K562 treated with DMSO at 1 percent for 48 hours (cell line): Measurements from ENCODE around the gene LIX1. TPM values are rescaled to one million over a fixed set of nuclear protein-coding genes. Genes with fewer than 3 reads are reported as not detected.

Source experiments
- total RNA-seq: library from RNA; unstranded; fragments of 300-600 nt; gene quantifications from 2 replicates; pipeline ENCODE4 v1.2.3, GENCODE V29; 2022; ENCODE audit warnings: low replicate concordance; ENCODE audit errors: extremely low read depth

Gene LIX1
- total RNA-seq, result not detected in 2 replicates

DNA sequence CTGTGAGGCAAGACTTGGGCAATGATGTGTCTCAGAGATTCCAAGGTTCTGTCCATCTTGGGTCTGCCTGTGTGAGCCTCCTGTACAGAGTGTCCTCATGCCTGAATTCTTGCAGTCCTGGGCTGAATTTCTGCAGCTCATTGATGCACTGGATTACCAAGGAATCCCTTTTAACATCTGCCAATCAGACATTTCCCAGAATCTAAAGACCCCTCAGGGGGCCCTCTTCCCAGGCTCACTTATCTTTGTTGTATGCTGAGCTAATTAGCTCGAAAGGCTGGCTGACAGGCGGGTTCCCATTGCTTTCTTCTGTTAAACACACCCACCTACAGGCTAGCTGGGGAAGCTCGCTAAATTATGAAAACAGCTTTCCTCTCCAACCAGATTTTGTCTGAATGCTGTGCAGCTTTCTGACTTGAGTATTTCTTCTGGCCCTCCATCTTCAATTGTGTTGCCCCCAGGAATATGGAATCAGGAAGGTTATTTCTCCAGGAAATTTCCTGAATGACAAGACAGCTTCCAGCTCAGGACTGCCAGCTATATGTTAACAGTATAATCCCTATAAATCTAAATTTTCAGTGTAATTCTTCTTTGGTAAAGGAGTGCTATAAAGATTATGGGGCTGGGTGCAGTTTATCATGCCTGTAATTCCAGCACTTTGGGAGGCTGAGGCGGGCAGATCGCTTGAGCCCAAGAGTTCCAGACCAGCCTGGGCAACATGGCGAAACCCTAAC, at the start of gene LIX1:
Gene LIX1, minus strand, starts transcription at position 91 of the 734 bp plus-strand sequence. Its CDS starts 35 bp downstream, at position 56.

DNA sequence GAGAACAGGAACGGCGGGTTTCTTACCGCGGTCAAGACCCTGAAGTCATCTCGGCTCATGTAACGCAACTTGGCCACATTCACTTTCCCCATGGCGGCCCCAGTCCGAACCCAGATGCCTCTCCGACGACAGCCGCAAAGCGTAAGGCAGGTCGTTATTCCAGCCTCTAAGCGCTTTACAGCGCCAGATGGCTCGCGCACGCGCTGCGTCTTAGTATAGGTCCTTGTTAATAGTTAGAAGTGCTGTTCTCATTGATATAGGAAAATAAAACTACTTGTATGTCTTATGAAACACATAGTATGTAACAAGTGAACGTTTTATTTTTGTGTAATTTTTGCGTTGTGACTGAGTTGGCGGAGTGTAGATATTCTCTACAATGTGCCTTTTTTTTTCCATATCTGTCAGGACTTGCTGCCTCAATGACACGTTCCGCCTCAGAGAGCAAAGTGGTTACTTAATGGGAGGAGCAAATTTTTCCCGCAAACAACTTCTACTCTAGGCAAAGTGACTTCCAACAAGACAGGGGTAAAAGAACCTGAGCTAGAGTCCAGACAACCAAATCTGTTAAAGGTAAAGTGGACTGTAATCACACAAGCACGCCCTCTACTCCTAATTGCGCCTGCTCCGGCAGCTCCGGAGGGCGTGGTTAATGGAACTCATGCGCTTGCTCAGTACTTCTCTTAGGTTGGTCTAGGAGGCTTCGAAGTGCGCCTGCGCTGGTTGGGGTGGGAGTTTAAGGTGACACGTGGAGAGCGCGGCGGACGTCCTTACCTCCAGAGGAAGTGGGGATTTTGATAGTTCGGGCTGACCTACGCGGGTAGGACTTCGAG, 40.9 kb upstream of the LIX1 start, which contains the start of gene RIOK2:
Gene RIOK2, minus strand, starts transcription at position 148 of the 830 bp plus-strand sequence. Its CDS starts 56 bp downstream, at position 92.

Other genes with a start within 250 kb of the LIX1 start
- not detected in 2 replicates for gene LNPEP, start 206.5 kb downstream of the LIX1 start, total RNA-seq
- gene RIOK2, start 40.6 kb upstream of the LIX1 start, total RNA-seq, result not detected in 2 replicates